Loucy (cell line): Measurements from ENCODE around the gene OGFOD3.

ENCODE experiments used
- CTCF ChIP-seq: fragments of 200-600 bp; sonication (generic); conservative IDR thresholded peaks from 2 replicates; pipeline ENCODE4 v1.5.1; 2014; ENCODE audit warnings: mild to moderate bottlenecking, antibody characterized with exemption, low read length
- EZH2phosphoT487 ChIP-seq: fragments of 200-600 bp; IDR thresholded peaks from 2 replicates; pipeline ENCODE4 v1.6.1; 2018; ENCODE audit warnings: antibody characterized with exemption, mild to moderate bottlenecking, moderate library complexity, borderline replicate concordance

- TF ChIP-seq EZH2phosphoT487, result no peak
- no peak for TF ChIP-seq CTCF
These were observed 39.7 kb downstream of the OGFOD3 start for GRCh38 chr17:82378741-82379021.
